Neural progenitor cell (in vitro differentiated cells): ENCODE data around the gene RNU6-7. TPM values are rescaled to one million over a fixed set of nuclear protein-coding genes. Genes with fewer than 3 reads are reported as not detected.

Experiments
- DNase-seq: peaks from one replicate; pipeline ENCODE4 v3.0.0-alpha.2; 2016; ENCODE audit warnings: low spot score
- H2AFZ ChIP-seq: fragments of 200-600 bp; sonication (generic); replicated peaks from 2 replicates; pipeline ENCODE4 v1.6.1; 2016; ENCODE audit warnings: antibody characterized with exemption
- H3F3A ChIP-seq: fragments of 200-600 bp; sonication (generic); 2 replicates; pipeline ENCODE4 v1.6.1; 2016; ENCODE audit warnings: antibody characterized with exemption, low read depth
- H3K27ac ChIP-seq: fragments of 200-600 bp; sonication (generic); 2 replicates; pipeline ENCODE4 v1.5.1; 2016; ENCODE audit warnings: mild to moderate bottlenecking
- H3K27me3 ChIP-seq: fragments of 200-600 bp; sonication (generic); 2 replicates; pipeline ENCODE4 v1.6.1; 2016; ENCODE audit warnings: mild to moderate bottlenecking, moderate library complexity
- H3K36me3 ChIP-seq: fragments of 200-600 bp; sonication (generic); 2 replicates; pipeline ENCODE4 v1.5.1; 2016
- H3K4me1 ChIP-seq: fragments of 200-600 bp; sonication (generic); 2 replicates; pipeline ENCODE4 v1.6.1; 2016; ENCODE audit warnings: mixed run types
- H3K4me2 ChIP-seq: fragments of 200-600 bp; sonication (generic); 2 replicates; pipeline ENCODE4 v1.6.1; 2016
- H3K4me3 ChIP-seq: fragments of 200-600 bp; sonication (generic); 2 replicates; pipeline ENCODE4 v1.5.1; 2016
- H3K79me2 ChIP-seq: fragments of 200-600 bp; sonication (generic); 2 replicates; pipeline ENCODE4 v1.6.1; 2016; ENCODE audit warnings: low read depth
- H3K9ac ChIP-seq: fragments of 200-600 bp; sonication (generic); 2 replicates; pipeline ENCODE4 v1.6.1; 2016
- H3K9me3 ChIP-seq: fragments of 200-600 bp; sonication (generic); 2 replicates; pipeline ENCODE4 v1.5.1; 2016; ENCODE audit warnings: low read depth
- H4K20me1 ChIP-seq: fragments of 200-600 bp; sonication (generic); 2 replicates; pipeline ENCODE4 v1.6.1; 2016; ENCODE audit warnings: low read depth
- H3K27ac Mint-ChIP-seq: 3 replicates; pipeline ENCODE4 v1.8.0; 2021; ENCODE audit warnings: mixed read lengths
- H3K27me3 Mint-ChIP-seq: 2 replicates; pipeline ENCODE4 v1.8.0; 2022; ENCODE audit warnings: low read depth, mild to moderate bottlenecking, inconsistent platforms, moderate library complexity, mixed read lengths; ENCODE audit not compliant: insufficient read depth
- H3K36me3 Mint-ChIP-seq: 3 replicates; pipeline ENCODE4 v1.8.0; 2021; ENCODE audit warnings: mixed read lengths
- H3K4me1 Mint-ChIP-seq: 3 replicates; pipeline ENCODE4 v1.8.0; 2021; ENCODE audit warnings: mixed read lengths
- H3K4me3 Mint-ChIP-seq: 3 replicates; pipeline ENCODE4 v1.8.0; 2021; ENCODE audit warnings: mild to moderate bottlenecking, moderate library complexity, mixed read lengths
- H3K9me3 Mint-ChIP-seq: 3 replicates; pipeline ENCODE4 v1.8.0; 2020; ENCODE audit warnings: mixed read lengths
- CTCF ChIP-seq: fragments of 200-600 bp; sonication (generic); IDR thresholded peaks from 2 replicates; pipeline ENCODE4 v1.5.1; 2017; ENCODE audit warnings: antibody characterized with exemption, mild to moderate bottlenecking
- EZH2 ChIP-seq: fragments of 200-600 bp; sonication (generic); IDR thresholded peaks from 2 replicates; pipeline ENCODE4 v1.6.1; 2017; ENCODE audit warnings: antibody characterized with exemption, mild to moderate bottlenecking, moderate library complexity
- EZH2phosphoT487 ChIP-seq: fragments of 200-600 bp; sonication (generic); IDR thresholded peaks from 2 replicates; pipeline ENCODE4 v1.6.1; 2017; ENCODE audit warnings: antibody characterized with exemption
- total RNA-seq: library from RNA; depleted of rRNA; stranded (reverse); fragments of >200 nt; gene quantifications from 2 replicates; pipeline ENCODE4 v1.2.3, GENCODE V29; 2015; ENCODE audit warnings: low replicate concordance

Gene RNU6-7
- total RNA-seq, 1 donor from 2014 or later, result not detected

- Histone ChIP-seq H3K9me3 (no peaks in the 10 kb centered on the region), H3K9ac (no peak overlapping the region), H3K4me1 (no peaks in the 10 kb centered on the region), H3F3A (peaks cover 18% of the 10 kb centered on the region), H3K27ac (no peak overlapping the region), H3K4me3 (no peak overlapping the region), H3K4me2 (no peak overlapping the region), H4K20me1 (no peaks in the 10 kb centered on the region), H3K27me3 (peaks cover 8% of the 10 kb centered on the region), H2AFZ (no peak overlapping the region), H3K79me2 (no peaks in the 10 kb centered on the region), H3K36me3 (no peaks in the 10 kb centered on the region)
- H3K9me3 Mint-ChIP-seq, result no peaks in the 10 kb centered on the region
- no peak overlapping the region for H3K4me3 Mint-ChIP-seq
- H3K27ac Mint-ChIP-seq, result no peak overlapping the region
- DNase-seq, result no peak
- TF ChIP-seq CTCF (no peak), EZH2 (no peak), EZH2phosphoT487 (no peak)
- peaks cover 12% of the 10 kb centered on the region for H3K4me1 Mint-ChIP-seq
- H3K27me3 Mint-ChIP-seq, result peaks cover 10% of the 10 kb centered on the region
- H3K36me3 Mint-ChIP-seq, result no peaks in the 10 kb centered on the region
These were observed 4.1 kb downstream of the RNU6-7 start for GRCh38 chr14:32205984-32206383.

DNA sequence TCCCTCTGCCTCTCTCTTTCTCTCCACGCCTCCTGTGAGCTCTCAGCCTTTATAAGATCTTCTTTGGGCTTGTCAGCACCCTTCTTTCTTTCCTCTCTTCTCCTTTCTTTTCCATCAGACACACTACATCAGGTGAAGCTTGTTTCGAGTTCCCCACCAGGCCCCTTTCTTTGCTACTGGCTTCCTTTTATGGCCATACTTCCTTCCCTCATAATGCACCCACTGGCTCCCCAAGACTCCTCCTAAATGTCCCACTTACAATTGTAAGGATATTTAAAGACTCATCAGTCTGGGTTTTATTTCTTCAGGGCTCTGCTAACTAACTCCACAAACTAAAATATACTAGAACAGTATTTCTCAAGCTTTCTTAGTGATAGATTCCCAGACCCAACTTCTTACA is 4.7 kb downstream of the RNU6-7 start:
- H3K4me3 ChIP-seq, result no peak overlapping the region
- TF ChIP-seq EZH2 (no peak), EZH2phosphoT487 (no peak), CTCF (no peak)
- no peaks in the 10 kb centered on the region for H3K36me3 ChIP-seq
- no peaks in the 10 kb centered on the region for H3K9me3 ChIP-seq
- Mint-ChIP-seq H3K4me1 (peaks cover 11% of the 10 kb centered on the region), H3K27ac (no peak overlapping the region), H3K36me3 (no peaks in the 10 kb centered on the region), H3K9me3 (no peaks in the 10 kb centered on the region), H3K27me3 (peaks cover 10% of the 10 kb centered on the region), H3K4me3 (no peak overlapping the region)
- no peaks in the 10 kb centered on the region for H3K79me2 ChIP-seq
- H3F3A ChIP-seq, result peaks cover 14% of the 10 kb centered on the region
- no peak overlapping the region for H3K27ac ChIP-seq
- H2AFZ ChIP-seq, result no peak overlapping the region
- H4K20me1 ChIP-seq, result no peaks in the 10 kb centered on the region
- DNase-seq, result no peak
- no peak overlapping the region for H3K4me2 ChIP-seq
- H3K9ac ChIP-seq, result no peak overlapping the region
- peaks cover 8% of the 10 kb centered on the region for H3K27me3 ChIP-seq
- no peaks in the 10 kb centered on the region for H3K4me1 ChIP-seq

GRCh38 chr14:32208490-32208889 is 6.6 kb downstream of the RNU6-7 start:
- no peak overlapping the region for H3K4me3 ChIP-seq
- H3K27ac Mint-ChIP-seq, result no peak overlapping the region
- H3K4me1 Mint-ChIP-seq, result peaks cover 11% of the 10 kb centered on the region
- H2AFZ ChIP-seq, result no peak overlapping the region
- H3K9me3 Mint-ChIP-seq, result no peaks in the 10 kb centered on the region
- DNase-seq, result no peak
- H3K79me2 ChIP-seq, result no peaks in the 10 kb centered on the region
- H3K36me3 ChIP-seq, result no peaks in the 10 kb centered on the region
- no peaks in the 10 kb centered on the region for H4K20me1 ChIP-seq
- TF ChIP-seq EZH2 (no peak), EZH2phosphoT487 (no peak), CTCF (no peak)
- no peak overlapping the region for H3K9ac ChIP-seq
- no peaks in the 10 kb centered on the region for H3F3A ChIP-seq
- H3K4me2 ChIP-seq, result no peak overlapping the region
- H3K36me3 Mint-ChIP-seq, result no peaks in the 10 kb centered on the region
- no peak overlapping the region for H3K4me3 Mint-ChIP-seq
- H3K9me3 ChIP-seq, result no peaks in the 10 kb centered on the region
- H3K27me3 Mint-ChIP-seq, result peaks cover 7% of the 10 kb centered on the region
- no peaks in the 10 kb centered on the region for H3K4me1 ChIP-seq
- H3K27ac ChIP-seq, result no peak overlapping the region
- H3K27me3 ChIP-seq, result peaks cover 8% of the 10 kb centered on the region

GRCh38 chr14:32209471-32209870 is 7.6 kb downstream of the RNU6-7 start:
- Mint-ChIP-seq H3K4me3 (no peak overlapping the region), H3K27me3 (peaks cover 4% of the 10 kb centered on the region), H3K4me1 (peaks cover 4% of the 10 kb centered on the region), H3K9me3 (no peaks in the 10 kb centered on the region), H3K36me3 (no peaks in the 10 kb centered on the region), H3K27ac (no peak overlapping the region)
- Histone ChIP-seq H4K20me1 (no peaks in the 10 kb centered on the region), H3K4me1 (no peaks in the 10 kb centered on the region), H3K9ac (no peak overlapping the region), H3F3A (no peaks in the 10 kb centered on the region), H3K4me2 (no peak overlapping the region), H3K79me2 (no peaks in the 10 kb centered on the region), H3K27ac (no peak overlapping the region), H3K27me3 (peaks cover 4% of the 10 kb centered on the region), H3K9me3 (no peaks in the 10 kb centered on the region), H3K36me3 (no peaks in the 10 kb centered on the region), H3K4me3 (no peak overlapping the region), H2AFZ (no peak overlapping the region)
- DNase-seq, result no peak
- TF ChIP-seq CTCF (no peak), EZH2 (no peak), EZH2phosphoT487 (no peak)
